ENCODE measurements around the gene UXT.

Gene UXT

DNA sequence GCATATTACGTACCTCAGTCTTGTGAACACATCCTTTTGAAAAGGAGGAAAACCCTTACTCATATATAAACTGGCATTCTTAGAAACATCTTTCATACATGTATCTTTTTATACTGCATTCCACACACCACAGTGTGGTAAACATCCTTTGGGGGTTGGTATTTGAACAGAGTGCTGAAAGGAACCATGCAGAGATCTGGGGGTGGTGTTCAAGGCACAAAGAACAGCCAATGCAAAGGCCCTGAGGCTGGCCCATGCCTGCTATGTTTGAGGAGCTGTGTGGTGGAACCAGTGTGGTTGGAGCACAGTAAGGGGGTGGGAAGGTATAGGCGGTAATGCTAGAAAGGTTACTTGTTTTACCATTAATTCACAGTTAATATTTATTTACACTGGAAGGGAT lies 10.6 kb downstream of the UXT start:
- peak; percentile 40 for DNase-seq

DNA sequence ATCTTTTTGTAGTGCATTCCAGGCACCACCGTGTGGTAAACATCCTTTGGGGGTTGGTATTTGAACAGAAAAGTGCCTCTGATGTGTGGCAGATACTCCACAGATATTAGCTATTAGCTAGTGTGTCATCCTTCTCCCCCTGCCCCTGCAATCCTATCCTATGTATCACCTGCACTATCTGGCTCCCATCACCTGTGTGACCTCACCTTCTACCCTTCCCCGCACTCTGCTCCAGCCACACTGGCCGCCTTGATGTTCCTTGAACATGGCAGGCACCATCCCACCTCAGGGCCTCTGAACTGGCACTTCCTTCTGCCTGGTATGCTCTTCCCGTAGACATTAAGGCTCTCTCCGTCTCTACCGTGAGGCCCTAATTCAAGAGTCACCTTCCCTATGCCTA lies 12.3 kb downstream of the UXT start:
- DNase-seq = no peak

DNA sequence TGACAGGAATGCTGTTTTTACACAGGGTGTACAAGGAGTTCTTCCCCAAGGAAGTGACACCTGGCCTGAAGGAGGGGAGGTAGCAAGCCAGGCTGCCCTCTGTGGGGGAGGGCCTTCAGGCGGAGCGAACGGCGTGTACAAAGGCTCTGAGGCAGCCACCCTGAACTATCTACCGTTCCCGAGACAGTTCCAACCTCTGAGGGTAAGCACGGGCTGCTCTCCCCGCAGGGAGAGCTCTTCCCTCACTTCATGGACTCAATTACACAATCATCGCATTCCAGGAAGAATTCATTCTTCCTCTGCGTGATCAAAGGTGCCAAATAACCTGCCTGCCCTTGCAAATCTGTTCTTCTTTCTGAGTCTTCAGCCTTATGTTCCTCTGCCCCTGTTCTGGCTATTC lies 13.4 kb downstream of the UXT start:
- no peak for DNase-seq

DNA sequence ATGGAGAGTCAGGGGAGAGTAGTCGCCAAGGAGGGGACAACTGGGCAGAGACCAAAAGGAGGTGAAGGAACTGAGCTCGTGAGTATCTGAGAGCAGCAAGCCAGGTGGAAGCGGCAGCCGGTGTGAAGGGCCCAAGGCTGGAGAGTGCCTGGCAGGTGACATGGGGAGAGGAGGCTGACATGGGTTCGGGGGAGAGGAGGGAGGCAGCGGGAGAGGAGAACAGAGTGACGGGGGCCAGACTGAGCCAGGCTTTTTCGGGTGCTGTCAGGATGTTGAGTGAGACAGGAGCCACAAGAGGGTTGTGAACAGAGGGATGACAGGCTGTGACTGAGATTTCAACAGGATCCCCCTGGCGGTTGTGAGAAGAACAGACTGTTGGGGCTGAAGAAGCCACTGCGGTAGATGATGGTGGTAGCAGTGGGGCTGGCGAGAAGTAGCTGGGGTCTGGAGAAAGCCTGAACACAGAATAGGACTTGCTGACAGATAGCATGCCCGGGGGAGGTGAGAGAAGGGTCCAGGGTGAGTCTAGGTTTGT lies 14.4 kb downstream of the UXT start:
- peak; percentile 22 for DNase-seq

DNA sequence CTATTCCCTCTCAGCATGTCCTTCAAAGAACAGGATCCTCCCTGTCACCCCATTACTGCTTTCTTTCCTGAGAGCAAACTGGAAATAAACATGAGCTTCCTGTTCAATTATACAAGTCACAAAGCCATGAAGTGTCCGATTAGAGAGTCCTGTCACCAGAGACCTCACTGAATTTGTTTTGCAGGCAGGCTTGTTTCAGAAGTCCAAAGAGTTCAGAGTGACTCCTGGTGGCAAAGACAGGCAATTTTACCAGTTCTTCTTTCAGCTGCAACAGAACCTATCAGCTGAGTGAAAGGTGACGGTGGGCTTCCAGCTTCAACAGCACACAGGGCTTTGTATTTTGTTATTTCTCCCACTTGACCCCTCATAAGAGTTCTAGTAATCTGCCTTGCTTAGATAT lies 15.1 kb downstream of the UXT start:
- no peak for DNase-seq

DNA sequence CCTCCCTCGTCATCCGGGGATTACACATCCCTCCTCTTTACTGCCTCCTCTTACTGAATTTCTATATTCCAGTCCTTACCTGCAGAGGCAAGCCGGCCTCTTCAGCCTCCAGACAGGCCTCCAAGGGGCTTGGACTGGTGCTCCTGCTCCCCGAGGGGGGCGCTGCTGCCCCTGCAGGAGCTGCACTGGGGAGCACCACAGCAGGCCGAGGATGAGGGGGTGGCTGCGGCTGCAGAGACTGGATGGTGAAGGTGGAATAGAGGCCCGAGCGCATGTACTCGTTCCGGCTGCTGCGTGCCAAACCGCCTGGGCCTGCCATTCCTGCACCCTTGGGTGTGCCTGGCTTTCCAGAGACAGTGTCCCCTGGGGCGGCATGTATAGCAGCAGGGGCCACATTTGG lies 20.2 kb downstream of the UXT start:
- DNase-seq = no peak

DNA sequence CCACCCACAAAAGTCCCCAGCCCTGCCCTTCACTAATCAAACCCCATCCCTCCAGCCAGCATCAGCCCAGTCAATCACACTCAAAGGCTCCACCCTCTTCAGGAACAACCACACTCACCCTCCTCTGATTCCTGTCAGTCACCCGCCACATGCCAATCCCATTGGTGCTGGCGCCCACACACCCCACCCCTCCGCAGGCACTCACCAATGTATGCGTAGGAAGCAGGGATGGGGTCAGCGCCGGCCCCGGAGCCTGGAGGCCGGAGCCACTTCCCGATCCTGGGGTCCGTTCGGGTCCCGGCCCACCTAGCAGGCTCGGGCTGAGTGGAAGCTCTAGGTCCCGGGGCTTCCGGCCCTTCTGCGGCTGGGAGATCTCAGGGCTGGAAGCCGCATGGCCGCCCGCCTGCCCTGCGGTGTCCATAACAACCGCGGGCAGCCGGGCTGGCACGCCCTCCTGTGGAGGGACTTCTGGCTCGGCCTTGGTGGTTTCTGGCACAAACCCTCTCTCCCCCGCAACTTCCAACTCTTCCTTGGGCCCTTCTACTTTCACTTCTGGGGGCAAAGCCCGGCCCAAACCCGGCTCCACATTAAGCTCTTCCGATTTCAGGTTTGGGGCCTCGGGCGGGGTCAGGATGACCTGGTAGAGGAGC lies 21.3 kb downstream of the UXT start:
- peak; percentile 49 for DNase-seq

DNA sequence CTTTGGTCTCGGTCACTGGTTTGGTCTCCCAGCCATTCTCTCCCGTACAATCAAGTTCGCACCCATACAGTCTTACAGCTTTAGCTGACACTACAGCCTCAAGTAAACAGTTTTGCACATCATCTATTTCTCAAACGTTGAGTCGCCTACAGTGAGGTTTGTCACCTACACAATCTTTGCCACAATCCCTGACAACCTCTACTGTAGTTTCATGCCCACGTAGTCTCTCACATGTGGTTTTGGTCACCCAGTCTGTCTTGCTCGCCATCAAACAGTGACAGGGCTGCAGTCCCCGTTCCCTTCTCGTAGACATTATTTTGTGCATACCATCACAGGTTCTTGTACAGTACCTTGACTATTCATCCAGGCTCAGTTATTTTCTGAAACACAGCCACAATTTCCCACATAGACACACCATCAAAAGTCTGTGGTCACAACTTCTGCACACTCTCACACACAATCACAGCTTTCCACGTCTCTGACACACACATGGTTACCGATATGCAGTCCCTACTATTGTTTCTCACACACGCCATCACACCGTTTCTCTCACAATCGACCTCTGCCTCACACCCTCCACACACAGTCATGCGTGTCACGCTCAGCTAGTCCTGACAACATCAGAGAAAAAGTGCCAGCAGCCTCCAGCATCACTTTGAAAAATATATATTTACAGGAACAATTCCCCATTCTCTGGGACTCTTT lies 24.0 kb downstream of the UXT start:
- peak; percentile 34 for DNase-seq

DNA sequence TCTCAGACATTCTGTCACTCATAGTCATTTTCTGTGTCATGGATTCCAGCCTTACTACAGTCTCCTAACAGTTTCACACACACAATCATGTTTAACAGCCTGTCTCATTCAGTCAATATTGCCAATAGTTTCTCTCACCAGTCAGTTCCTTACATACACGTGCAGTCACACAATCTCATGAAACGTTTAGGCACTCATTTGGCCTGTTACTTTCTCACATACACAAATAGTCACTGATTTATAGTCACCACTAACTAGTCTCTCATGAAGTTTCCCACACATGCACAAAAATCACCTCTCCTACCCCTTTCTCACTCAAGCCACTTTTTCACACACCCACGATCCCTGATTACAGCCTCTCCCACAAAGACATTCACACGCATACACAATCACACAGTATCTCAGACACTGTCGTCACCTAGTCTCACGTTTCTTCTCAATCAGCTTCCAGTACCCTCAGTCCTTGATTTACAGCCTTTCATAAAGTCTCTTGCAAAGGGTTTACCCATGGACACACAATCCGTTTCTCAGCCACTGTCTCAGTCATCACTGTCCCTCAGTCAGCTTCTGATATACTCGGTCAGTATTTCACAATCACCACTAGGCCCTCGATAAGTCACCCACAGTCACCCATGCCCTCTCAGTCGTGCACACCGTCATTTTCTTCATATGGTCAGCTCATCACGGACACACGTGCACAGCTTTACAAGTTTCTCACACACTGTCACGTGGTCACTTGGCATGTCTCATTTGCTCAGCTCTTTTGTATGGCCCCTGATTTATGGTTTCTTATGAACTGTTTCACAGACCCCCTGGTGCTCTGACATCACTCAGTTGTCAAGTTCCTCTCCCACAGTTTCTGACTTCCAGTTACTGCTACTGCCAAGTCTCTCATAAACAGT lies 25.0 kb downstream of the UXT start:
- DNase-seq = no peak

DNA sequence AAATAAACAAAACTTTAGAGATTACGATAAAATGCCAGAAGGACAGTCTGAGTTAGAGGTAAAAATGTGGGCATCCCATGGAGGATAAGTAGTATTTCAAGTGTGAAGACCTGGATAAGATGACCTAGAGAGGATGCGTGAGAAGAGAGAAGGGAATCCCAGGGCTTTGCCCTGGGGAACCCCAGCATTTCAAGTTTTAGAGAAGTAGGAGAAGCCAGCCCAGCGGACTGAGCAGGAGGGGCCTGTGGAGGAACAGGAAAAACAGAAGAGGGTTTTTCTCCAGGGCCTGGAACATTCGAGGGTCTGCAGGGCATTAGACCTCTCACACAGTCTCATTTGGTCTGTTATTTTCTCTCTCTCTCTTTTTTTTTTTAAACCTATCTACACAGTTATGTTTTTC lies 26.3 kb downstream of the UXT start:
- no peak for DNase-seq

DNA sequence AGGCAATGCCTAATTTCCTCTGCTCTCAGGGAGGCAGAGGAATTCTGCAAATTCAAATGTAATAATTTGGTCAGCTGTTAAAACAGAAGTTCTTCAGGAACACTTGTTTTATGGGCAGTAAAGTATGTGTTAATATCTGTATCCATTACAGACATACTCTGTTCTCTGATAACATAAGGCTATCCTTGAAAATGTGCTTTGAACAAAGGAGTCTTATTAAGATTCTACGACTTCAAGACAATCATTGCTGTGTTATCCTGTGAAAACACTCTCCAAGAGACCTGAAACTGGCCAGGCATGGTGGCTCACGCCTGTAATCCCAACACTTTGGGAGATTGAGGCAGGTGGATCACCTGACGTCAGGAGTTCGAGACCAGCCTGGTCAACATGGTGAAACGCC lies 27.3 kb downstream of the UXT start:
- DNase-seq = no peak

DNA sequence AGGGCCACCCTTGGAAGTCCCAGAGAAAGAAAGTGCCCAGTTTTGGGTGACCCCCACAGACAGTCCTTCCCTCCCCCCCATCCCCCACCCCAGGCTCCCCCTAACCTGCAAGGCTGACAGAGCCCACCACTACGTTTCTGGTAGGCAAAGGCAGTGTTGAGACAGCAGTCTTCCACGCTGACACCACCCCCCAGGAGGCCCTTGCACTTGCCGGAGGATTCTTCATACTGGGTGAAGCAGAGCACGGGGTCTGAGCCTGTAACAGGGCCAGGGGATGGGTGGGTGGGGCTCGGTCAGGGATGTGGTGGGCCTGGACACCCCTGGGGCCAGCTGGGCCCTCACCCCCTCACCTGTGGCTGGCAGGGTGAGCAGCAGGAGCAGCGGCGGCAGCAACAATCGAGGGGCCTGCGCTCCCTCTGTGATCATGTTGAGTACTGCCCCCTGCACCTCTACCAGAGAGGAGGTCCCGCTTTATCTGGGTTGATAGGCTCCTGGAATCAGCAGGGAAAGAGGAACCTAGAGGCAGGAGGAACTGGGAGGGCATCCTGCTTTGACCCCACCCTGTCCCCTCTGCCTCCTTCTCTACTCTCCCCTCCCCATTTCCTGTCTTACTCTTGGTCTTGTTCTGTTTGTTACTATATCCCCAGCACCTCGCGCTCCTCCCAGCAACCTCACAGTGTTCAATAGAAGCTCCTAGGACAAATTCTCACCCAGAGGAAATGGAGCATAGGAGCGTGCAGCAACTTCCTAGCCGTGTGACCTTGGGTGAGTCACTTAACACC lies 29.4 kb downstream of the UXT start, which contains the start of gene CFP:
TSS of gene CFP (minus strand) at position 512 of the 782 bp plus-strand sequence. CDS start at position 426, 86 bp downstream.
- no peak for DNase-seq

DNA sequence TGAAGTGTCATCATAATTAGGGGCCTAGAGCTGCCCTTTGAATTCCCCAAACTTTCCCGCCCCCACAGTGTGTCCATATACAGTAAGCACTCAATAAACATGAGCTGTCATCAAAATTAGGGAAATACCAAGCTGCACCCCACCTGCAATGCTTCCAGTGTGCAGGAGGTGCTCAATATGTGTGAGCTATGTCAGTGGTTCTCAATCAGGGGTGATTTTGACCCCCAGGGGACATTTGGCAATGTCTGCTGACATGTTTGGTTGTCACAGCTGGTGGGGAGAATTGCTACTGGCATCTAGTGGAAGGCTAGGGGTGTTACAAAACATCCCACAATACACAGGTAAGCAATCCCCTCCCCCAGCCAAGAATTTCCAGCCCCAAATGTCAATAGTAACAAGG lies 30.0 kb downstream of the UXT start:
- DNase-seq = no peak

DNA sequence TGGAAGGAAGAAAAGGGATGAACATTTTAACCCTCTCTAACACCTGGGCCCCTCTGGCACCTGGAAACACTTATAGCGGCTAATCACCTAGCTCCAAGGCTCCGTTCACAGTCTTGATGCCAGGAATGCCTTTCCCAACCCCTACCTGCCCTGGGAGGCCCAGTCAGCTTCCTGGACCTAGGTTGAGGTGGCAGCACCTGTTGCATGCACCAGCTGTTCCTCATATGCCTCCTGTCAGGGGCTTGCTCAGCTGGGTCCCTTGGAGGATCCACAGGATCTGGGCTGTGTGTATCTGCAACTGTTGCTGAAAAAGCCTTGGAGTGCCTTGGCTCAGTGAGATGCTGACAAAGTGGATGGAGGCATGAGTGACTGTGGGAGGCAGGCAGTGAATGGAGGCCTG lies 33.6 kb downstream of the UXT start:
- no peak for DNase-seq

DNA sequence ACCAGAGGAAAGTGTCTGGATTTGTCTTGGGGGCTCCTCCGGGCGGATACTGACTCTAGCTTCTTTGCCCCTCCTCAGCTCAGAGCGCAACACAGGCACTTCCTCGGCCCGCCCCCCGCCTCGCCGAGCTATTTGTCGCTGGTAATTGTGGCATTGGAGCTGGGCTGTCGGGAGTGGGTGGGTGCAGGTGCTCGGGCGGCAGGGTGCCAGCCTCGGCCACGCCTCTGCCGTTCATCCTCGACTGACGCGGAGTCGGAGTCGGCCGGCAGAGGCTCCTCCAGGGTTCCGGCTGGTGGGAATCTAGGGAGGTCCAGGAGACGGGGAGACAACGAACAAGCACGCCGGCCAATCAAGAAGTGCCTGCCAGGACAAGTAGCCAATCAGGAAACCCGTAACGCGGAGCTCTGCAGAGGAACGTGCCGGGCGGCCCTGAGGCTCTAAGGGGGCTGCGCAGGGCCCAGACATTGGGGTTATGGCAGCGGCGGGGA lies 35.4 kb downstream of the UXT start:
- peak; percentile 33 for DNase-seq

DNA sequence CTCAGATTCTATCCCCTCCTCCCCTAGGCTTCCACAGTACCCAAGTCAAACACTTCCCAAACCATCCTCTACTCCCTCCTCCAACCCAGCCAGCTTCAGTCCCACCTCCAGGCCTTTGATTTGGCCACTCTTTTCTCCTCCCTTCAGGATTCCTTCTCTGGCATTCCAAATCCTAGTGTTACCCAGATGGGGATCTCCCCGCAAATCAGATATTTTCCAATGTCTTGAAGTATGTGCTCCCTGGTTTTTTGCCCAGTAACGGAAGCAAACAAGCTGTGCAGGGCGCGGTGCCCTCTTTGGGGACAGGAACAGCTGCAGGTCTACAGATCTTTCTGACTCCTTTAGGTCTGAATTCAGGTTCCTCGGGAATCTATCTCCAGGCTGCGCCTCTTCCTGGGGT lies 37.1 kb downstream of the UXT start:
- no peak for DNase-seq

DNA sequence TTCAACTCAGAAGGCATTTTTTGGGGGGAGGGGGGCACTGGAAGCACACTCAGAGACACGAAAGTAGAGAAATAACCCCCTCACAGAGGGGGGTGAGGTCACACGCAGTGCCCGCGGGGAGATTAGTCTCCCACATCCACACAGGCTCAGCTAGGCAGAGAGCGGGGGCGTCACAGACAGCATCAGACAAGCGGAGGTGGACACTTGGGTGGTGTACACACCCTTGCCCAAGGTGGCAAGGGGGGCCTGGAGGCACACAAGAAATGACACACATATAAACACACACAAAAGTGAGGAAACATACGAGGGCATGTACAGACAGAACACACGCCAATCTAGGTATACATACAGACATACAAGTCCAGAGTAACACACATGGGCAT lies 38.7 kb downstream of the UXT start:
- no peak for DNase-seq

DNA sequence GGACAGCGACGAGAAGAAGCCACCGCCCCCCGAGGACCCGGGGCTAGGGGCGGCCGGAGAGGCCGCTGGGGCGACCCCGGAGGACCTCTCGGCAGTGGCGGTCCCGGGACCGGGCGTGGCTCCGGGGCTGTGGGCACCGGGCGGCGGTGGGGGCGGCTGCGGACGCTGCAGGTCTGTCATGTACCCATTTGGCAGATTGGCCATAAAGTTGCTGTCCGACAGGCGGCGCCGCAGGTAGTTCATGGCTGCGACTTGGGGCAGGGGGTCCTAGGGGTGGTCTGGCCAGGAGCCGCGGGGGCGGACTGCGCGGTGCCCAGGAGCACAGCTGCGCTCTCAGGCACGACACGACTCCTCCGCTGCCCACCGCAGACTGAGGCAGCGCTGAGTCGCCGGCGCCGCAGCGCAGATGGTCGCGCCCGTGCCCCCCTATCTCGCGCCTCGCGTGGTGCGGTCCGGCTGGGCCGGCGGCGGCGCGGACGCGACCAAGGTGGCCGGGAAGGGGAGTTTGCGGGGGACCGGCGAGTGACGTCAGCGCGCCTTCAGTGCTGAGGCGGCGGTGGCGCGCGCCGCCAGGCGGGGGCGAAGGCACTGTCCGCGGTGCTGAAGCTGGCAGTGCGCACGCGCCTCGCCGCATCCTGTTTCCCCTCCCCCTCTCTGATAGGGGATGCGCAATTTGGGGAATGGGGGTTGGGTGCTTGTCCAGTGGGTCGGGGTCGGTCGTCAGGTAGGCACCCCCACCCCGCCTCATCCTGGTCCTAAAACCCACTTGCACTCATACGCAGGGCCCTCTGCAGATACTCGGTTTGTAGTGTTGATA lies 39.3 kb downstream of the UXT start, which contains the start of gene SYN1:
TSS of gene SYN1 (minus strand) at position 372 of the 817 bp plus-strand sequence. CDS start at position 243, 129 bp downstream.
- peak; percentile 78 for DNase-seq

DNA sequence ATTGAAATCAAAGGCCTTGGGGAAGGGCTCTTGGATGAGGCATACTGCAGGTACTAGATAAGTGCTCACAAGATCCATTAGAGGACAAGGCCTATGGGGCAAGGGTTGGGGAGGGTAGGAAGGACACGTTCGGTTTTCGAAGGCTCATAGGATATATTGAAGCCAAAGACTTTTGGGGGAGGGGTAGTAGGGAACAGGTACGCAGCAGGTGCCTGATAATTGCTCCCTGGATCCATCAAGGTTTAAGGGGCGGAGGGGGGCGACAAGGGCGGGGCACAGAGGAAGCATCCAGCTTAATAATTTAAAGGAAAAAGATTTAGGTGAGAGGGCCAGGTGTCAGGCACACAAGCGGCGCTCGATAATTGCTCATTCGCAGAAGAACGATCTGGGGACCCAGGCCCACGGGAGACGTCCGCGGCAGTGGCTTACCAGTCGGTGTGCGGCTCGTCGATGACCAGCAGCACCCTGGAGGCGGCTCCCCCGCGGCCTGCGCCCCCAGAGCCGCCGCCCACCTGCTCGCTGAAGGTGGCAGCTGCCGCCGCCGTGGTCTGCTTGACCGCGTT lies 40.0 kb downstream of the UXT start:
- no peak for DNase-seq

DNA sequence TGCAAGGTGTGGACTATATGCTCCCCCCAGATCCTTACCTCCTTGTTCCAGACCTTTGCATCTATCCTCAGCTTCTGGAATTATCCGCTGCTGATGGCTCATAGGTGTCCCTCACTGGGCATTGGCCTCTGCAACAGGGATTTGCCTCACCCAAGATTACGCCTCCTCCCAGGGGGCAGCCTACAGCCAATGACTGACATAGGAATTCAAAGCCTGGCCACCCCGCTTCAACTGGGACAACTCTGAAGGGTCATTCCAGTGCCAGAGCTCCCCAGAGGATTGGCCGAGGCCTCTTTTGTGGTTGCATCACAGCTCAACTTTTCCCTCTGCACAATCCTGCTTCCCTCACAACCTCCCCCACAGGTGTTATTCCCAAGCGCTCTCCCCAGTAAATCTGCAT lies 44.4 kb downstream of the UXT start:
- no peak for DNase-seq

DNA sequence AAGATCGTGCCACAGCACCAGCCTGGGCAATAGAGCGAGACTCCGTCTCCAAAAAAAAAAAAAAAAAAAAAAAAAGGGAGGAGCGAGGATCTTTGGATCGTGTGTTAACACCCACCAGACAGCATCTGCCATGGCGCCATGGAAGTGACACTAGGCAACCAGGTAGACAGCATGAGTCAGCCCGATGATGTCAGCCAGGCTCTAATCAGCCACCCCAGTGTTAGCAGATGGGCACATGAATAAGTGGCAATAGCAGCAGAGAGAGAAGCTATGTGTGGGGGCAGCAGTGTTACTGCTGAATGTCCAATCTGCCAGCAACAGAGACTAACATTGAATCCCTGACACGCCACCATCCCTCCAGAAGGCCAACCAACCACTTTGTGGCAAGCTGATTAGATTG lies 45.9 kb downstream of the UXT start:
- no peak for DNase-seq

All from activated CD4-positive, alpha-beta T cell treated with anti-CD3 and anti-CD28 coated beads, Interleukin-2, Interleukin-6, amounts not matched to agents 100 ng/mL and 50 ng/mL, durations not matched to agents 16 hours and 8 hours (primary cell).